GM18519 (cell line): ENCODE data around the gene NLRP5.
"Not testable (repeated sequence)": the region's sequence is repeated elsewhere in the genome, so short reads cannot be mapped to it uniquely, and the experiment has no call there.

Source experiments
- ATAC-seq: cut with Tn5 transposase; IDR thresholded peaks from one replicate; pipeline ENCODE4 v1.9.1; 2021; ENCODE audit warnings: mild to moderate bottlenecking, moderate library complexity; ENCODE audit not compliant: unreplicated experiment, low FRiP score

The NLRP5 gene

GRCh38 chr19:56097306-56097705 lies 110.7 kb downstream of the NLRP5 start:
- no peak for ATAC-seq

- ATAC-seq, result no peak
Measured at GRCh38 chr19:56097776-56098175, 111.2 kb downstream of the NLRP5 start.

- ATAC-seq, result not testable (repeated sequence)
Measured at GRCh38 chr19:56098237-56098636, 111.7 kb downstream of the NLRP5 start.

- no peak for ATAC-seq
Measured at GRCh38 chr19:56098731-56099568, 112.4 kb downstream of the NLRP5 start.

- no peak for ATAC-seq
Measured at GRCh38 chr19:56099638-56100539, 113.3 kb downstream of the NLRP5 start.

GRCh38 chr19:56101095-56101494 lies 114.5 kb downstream of the NLRP5 start:
- no peak for ATAC-seq

- no peak for ATAC-seq
Measured at GRCh38 chr19:56101746-56102535, 115.4 kb downstream of the NLRP5 start.

GRCh38 chr19:56103027-56103614 lies 116.5 kb downstream of the NLRP5 start:
- no peak for ATAC-seq

- ATAC-seq, result no peak
Measured at GRCh38 chr19:56104423-56104822, 117.8 kb downstream of the NLRP5 start.

GRCh38 chr19:56105090-56105701 lies 118.6 kb downstream of the NLRP5 start:
- no peak for ATAC-seq

- ATAC-seq, result not testable (repeated sequence)
Measured at GRCh38 chr19:56105831-56106396, 119.3 kb downstream of the NLRP5 start.

GRCh38 chr19:56106397-56106849 lies 119.8 kb downstream of the NLRP5 start:
- ATAC-seq, result no peak

GRCh38 chr19:56106993-56107392 lies 120.4 kb downstream of the NLRP5 start:
- ATAC-seq, result no peak

- no peak for ATAC-seq
Measured at GRCh38 chr19:56107626-56108351, 121.2 kb downstream of the NLRP5 start.

- ATAC-seq, result no peak
Measured at GRCh38 chr19:56108447-56109195, 122.0 kb downstream of the NLRP5 start.

GRCh38 chr19:56109226-56109625 lies 122.7 kb downstream of the NLRP5 start:
- ATAC-seq, result no peak

- no peak for ATAC-seq
Measured at GRCh38 chr19:56110515-56111448, 124.2 kb downstream of the NLRP5 start.
